ENCODE measurements around the gene MIAT. TPM values are rescaled to one million over a fixed set of nuclear protein-coding genes. Genes with fewer than 3 reads are reported as not detected.

Gene MIAT
- total RNA-seq, 1 experiment from 2014 or later: 0.33 TPM

DNA sequence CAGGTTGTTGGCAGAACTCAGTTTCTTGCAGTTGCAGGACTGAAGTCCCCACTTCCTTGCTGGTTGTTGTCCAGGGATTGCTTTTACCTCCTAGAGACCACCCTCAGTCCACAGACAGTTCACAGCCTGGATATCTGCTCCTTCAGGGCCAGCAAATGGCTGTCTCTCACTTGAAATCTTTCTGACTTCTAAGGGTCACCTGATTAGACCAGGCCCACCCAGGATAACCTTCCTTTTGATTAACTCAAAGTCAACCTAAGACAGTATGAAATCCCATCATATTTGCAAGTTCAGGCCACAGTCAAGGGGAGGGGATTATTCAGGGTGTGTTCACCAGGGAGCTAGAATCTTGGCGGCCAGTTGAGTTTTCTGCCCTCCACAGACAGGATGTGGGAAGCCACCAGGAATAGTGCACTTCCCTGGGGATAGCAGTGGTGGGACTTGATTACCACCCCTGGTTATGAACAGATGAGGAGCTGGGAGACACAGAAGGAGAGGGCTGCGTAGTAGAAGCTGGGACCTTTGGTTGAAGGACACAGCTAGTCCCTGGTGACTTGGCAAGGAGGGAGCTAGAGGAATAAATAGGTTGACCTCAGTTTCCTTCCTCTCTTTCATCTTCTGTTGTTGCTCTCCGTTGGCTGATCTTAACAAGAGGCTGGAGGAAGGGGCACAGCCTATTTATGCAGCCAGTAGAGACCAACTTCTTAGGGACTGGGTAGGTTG is 33.4 kb downstream of the MIAT start:
- ChIA-PET CTCF (no interaction called here), POLR2A (no interaction called here)
- Histone ChIP-seq H3K9me3 (ENCODE audit: control insufficient read depth, insufficient read depth, low read depth, low read length) (no peaks in the 10 kb centered on the region), H3K4me3 (ENCODE audit: low read depth in 2 of 2, low read length in 2 of 2) (no peak overlapping the region), H3K27ac (ENCODE audit: low read length) (no peak overlapping the region), H3K36me3 (ENCODE audit: control insufficient read depth, insufficient read depth, low read length) (no peaks in the 10 kb centered on the region), H3K27me3 (ENCODE audit: control insufficient read depth, insufficient read depth, low read length) (no peaks in the 10 kb centered on the region), H3K4me1 (ENCODE audit: control insufficient read depth, insufficient read depth, low read length) (no peaks in the 10 kb centered on the region)
- TF ChIP-seq, protein P1, sequence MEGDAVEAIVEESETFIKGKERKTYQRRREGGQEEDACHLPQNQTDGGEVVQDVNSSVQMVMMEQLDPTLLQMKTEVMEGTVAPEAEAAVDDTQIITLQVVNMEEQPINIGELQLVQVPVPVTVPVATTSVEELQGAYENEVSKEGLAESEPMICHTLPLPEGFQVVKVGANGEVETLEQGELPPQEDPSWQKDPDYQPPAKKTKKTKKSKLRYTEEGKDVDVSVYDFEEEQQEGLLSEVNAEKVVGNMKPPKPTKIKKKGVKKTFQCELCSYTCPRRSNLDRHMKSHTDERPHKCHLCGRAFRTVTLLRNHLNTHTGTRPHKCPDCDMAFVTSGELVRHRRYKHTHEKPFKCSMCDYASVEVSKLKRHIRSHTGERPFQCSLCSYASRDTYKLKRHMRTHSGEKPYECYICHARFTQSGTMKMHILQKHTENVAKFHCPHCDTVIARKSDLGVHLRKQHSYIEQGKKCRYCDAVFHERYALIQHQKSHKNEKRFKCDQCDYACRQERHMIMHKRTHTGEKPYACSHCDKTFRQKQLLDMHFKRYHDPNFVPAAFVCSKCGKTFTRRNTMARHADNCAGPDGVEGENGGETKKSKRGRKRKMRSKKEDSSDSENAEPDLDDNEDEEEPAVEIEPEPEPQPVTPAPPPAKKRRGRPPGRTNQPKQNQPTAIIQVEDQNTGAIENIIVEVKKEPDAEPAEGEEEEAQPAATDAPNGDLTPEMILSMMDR (IDR thresholded peaks at IDR 0.05): no peak
- TF ChIP-seq TCF7L2 (IDR thresholded peaks at IDR 0.05; ENCODE audit: low read depth, low read length): no peak
- no peak for TF ChIP-seq SIN3A (IDR thresholded peaks at IDR 0.05; ENCODE audit: borderline replicate concordance, insufficient read depth, low read depth, low read length)
- TF ChIP-seq, protein P2, sequence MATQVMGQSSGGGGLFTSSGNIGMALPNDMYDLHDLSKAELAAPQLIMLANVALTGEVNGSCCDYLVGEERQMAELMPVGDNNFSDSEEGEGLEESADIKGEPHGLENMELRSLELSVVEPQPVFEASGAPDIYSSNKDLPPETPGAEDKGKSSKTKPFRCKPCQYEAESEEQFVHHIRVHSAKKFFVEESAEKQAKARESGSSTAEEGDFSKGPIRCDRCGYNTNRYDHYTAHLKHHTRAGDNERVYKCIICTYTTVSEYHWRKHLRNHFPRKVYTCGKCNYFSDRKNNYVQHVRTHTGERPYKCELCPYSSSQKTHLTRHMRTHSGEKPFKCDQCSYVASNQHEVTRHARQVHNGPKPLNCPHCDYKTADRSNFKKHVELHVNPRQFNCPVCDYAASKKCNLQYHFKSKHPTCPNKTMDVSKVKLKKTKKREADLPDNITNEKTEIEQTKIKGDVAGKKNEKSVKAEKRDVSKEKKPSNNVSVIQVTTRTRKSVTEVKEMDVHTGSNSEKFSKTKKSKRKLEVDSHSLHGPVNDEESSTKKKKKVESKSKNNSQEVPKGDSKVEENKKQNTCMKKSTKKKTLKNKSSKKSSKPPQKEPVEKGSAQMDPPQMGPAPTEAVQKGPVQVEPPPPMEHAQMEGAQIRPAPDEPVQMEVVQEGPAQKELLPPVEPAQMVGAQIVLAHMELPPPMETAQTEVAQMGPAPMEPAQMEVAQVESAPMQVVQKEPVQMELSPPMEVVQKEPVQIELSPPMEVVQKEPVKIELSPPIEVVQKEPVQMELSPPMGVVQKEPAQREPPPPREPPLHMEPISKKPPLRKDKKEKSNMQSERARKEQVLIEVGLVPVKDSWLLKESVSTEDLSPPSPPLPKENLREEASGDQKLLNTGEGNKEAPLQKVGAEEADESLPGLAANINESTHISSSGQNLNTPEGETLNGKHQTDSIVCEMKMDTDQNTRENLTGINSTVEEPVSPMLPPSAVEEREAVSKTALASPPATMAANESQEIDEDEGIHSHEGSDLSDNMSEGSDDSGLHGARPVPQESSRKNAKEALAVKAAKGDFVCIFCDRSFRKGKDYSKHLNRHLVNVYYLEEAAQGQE (IDR thresholded peaks at IDR 0.05; ENCODE audit: insufficient read depth in 1 of 2, low read depth in 2 of 2, low read length in 1 of 2): no peak
- no peak for TF ChIP-seq POLR2AphosphoS5 (IDR thresholded peaks at IDR 0.05; ENCODE audit: low read depth, low read length)
- ATAC-seq (no peak), DNase-seq (ENCODE audit: low read depth, low spot score) (no peak)
- in situ Hi-C loops (cut with HindIII; ENCODE audit: low pct_unique_long_range_greater_than_20kb, low sequenced_read_pairs) (no loop called here), intact Hi-C loops (cut with micrococcal nuclease; ENCODE audit: unreplicated experiment) (no loop called here)
- BruUV-seq (replicated peaks): no TSS peak

- DNase-seq (ENCODE audit: low read depth, low spot score) (no peak), ATAC-seq (no peak)
- no peak overlapping the region for H3K27ac ChIP-seq (ENCODE audit: low read length)
- no peaks in the 10 kb centered on the region for H3K9me3 ChIP-seq (ENCODE audit: control insufficient read depth, insufficient read depth, low read depth, low read length)
- BruUV-seq (replicated peaks): no TSS peak
- TF ChIP-seq, protein P1 (IDR thresholded peaks at IDR 0.05): no peak
- TF ChIP-seq, protein P2 (IDR thresholded peaks at IDR 0.05; ENCODE audit: insufficient read depth in 1 of 2, low read depth in 2 of 2, low read length in 1 of 2): no peak
- no peak for TF ChIP-seq SIN3A (IDR thresholded peaks at IDR 0.05; ENCODE audit: borderline replicate concordance, insufficient read depth, low read depth, low read length)
- no peak for TF ChIP-seq POLR2AphosphoS5 (IDR thresholded peaks at IDR 0.05; ENCODE audit: low read depth, low read length)
- no peak for TF ChIP-seq TCF7L2 (IDR thresholded peaks at IDR 0.05; ENCODE audit: low read depth, low read length)
- no peaks in the 10 kb centered on the region for H3K36me3 ChIP-seq (ENCODE audit: control insufficient read depth, insufficient read depth, low read length)
- no peak overlapping the region for H3K4me3 ChIP-seq (ENCODE audit: low read depth in 2 of 2, low read length in 2 of 2)
- no peaks in the 10 kb centered on the region for H3K4me1 ChIP-seq (ENCODE audit: control insufficient read depth, insufficient read depth, low read length)
- CTCF ChIA-PET: no interaction called here
- H3K27me3 ChIP-seq (ENCODE audit: control insufficient read depth, insufficient read depth, low read length): no peaks in the 10 kb centered on the region
- in situ Hi-C loops (cut with HindIII; ENCODE audit: low pct_unique_long_range_greater_than_20kb, low sequenced_read_pairs): no loop called here
- intact Hi-C loops (cut with micrococcal nuclease; ENCODE audit: unreplicated experiment): no loop called here
- POLR2A ChIA-PET: no interaction called here
Measured at GRCh38 chr22:26691377-26691716, 34.0 kb downstream of the MIAT start.
